Measurements from ENCODE around the gene DMAP1. TPM values are rescaled to one million over a fixed set of nuclear protein-coding genes. Genes with fewer than 3 reads are reported as not detected.

DMAP1 gene
- total RNA-seq, 1 experiment from 2014 or later: 37.3 TPM

- no peaks in the 10 kb centered on the region for H3K27me3 ChIP-seq (replicated peaks; ENCODE audit: insufficient read depth, low read depth, low read length, poor library complexity)
- H3K36me3 ChIP-seq (ENCODE audit: insufficient read depth, low read length, poor library complexity, severe bottlenecking): no peaks in the 10 kb centered on the region
- no peaks in the 10 kb centered on the region for H3K9me3 ChIP-seq (ENCODE audit: low read depth, low read length, poor library complexity, severe bottlenecking)
- no peak overlapping the region for H3K4me3 ChIP-seq (ENCODE audit: low read depth, low read length, poor library complexity, severe bottlenecking)
- CTCF ChIA-PET: no interaction called here
- H3K27ac ChIP-seq (ENCODE audit: low read depth, low read length, poor library complexity, severe bottlenecking): no peak overlapping the region
- H3K4me1 ChIP-seq (ENCODE audit: insufficient read depth, low read length, poor library complexity, severe bottlenecking): peaks cover 8% of the 10 kb centered on the region
- intact Hi-C loops (cut with micrococcal nuclease; ENCODE audit: unreplicated experiment): no loop called here
- no peak for DNase-seq (ENCODE audit: low spot score)
- POLR2A ChIA-PET (ENCODE audit: low non-redundant PET): no interaction called here
- TF ChIP-seq EZH2 (IDR thresholded peaks at IDR 0.05; ENCODE audit: borderline replicate concordance, low read depth, low read length, poor library complexity, severe bottlenecking) (no peak), CTCF (conservative IDR thresholded peaks at IDR 0.05; ENCODE audit: low read depth, low read length) (no peak)
- no TSS peak for BruUV-seq (replicated peaks)
Measured at GRCh38 chr1:44268054-44268453, 54.8 kb downstream of the DMAP1 start.

Other genes starting within 250 kb of the DMAP1 start
- 44.8 and 52.8 TPM in 2 replicates for gene DPH2, start 243.5 kb upstream of the DMAP1 start, total RNA-seq (2021)
- 153 and 181 TPM in 2 replicates for gene ATP6V0B, start 238.5 kb upstream of the DMAP1 start, total RNA-seq (2021)
- gene B4GALT2, start 234.3 kb upstream of the DMAP1 start, total RNA-seq (2021): 71.5 and 76.4 TPM in 2 replicates
- gene CCDC24, start 221.9 kb upstream of the DMAP1 start, total RNA-seq (2021): 5.6 and 7.9 TPM in 2 replicates
- 31.4 and 40.8 TPM in 2 replicates for gene SLC6A9, start 182.0 kb upstream of the DMAP1 start, total RNA-seq (2021)
- gene KLF17, start 94.7 kb upstream of the DMAP1 start, total RNA-seq (2021): not detected in 2 replicates
- gene KLF18, start 71.8 kb upstream of the DMAP1 start, total RNA-seq (2021): not detected in 2 replicates
- gene ERI3, start 141.8 kb downstream of the DMAP1 start, total RNA-seq (2021): 95.4 and 97.9 TPM in 2 replicates
- gene RNF220, start 191.8 kb downstream of the DMAP1 start, total RNA-seq (2021): 80.6 and 86.0 TPM in 2 replicates

Measured in A673 (cell line).